GM18508 (cell line): ENCODE data around the gene KIF26A.

Experiments
- ATAC-seq: cut with Tn5 transposase; IDR thresholded peaks from one replicate; pipeline ENCODE4 v1.9.1; 2021; ENCODE audit warnings: moderate number of reproducible peaks; ENCODE audit not compliant: insufficient read depth, unreplicated experiment

Gene KIF26A

DNA sequence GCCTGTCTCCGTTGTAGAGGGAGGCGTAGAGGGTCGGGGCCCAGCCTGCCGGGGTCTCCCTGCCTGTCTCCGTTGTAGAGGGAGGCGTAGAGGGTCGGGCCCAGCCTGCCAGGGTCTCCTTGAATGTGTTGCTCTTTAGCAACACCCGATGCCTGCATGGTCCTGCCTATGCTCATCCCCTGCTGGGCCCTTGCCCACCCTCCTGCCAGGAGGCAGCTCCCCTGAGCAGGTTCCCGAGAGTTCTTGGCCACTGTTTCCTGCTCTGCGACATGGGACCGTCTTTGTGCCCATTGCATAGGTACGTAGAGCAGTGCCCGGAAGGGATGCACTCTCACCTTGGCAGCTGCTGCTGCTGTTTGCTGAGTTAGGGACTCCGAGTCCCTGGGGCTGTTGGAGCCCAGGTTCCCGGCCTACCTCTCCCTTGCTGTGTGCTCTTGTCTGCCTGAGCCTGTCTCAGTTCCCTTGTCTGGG lies 3.3 kb downstream of the KIF26A start:
- no peak for ATAC-seq

DNA sequence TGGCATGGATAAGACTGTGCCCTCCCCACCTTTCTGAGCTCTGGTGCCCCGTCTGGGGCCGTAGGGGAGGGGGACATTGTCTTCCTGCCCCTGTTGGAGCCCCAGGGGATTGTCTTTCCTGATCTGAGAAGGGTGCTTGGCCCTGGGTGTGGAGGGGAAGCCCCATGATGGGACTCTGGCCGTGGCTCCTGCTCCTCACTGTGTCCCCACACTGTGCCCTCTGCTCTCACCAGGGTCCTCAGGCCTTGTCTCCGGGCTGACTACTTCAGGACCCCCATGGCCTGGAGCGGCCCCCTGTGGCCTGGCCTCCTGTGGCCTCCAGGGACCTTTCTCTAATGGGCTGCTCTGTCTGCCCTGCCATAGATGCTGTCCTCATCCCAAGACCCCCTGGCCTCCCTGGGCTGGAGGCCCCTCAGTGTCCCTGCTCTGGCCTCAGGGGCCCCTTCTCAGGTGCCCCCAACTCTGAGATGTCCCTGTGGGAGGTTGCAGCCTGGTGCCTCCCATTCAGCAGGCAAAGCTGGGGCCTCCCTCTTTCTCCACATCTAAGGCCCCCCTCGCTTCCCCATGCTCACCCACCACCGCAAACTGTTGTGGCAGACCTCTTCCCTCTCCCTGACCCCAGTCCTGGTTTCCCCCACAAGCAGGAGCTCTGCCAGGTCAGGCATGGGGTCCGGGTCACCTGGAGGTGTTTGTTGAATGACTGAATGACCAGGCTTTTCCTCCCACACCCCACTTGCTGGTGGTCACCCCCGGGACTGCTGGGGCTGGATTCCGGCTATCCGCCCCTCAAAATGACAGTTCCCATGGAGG lies 4.0 kb downstream of the KIF26A start:
- no peak for ATAC-seq

GRCh38 chr14:104142946-104143470 lies 4.6 kb downstream of the KIF26A start:
- no peak for ATAC-seq

- no peak for ATAC-seq
These were observed 5.4 kb downstream of the KIF26A start for GRCh38 chr14:104143521-104144452.

DNA sequence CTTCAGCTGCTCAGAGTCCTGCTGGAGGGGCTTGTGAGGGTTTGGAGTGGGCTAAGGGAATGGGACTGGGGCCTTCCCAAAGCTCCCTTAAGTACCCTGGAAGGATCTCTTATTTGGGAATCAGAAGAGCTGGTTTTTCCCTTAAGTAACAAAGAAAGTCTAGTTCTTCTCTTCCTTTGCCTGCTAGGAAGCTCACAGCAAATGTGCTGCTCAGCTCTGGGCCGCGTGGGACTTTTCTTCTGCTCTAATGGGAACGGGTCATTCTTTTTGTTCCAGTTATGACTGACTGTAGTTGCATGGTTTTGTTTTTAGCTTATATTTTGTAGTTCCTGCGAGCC lies 6.0 kb downstream of the KIF26A start:
- ATAC-seq, result no peak

DNA sequence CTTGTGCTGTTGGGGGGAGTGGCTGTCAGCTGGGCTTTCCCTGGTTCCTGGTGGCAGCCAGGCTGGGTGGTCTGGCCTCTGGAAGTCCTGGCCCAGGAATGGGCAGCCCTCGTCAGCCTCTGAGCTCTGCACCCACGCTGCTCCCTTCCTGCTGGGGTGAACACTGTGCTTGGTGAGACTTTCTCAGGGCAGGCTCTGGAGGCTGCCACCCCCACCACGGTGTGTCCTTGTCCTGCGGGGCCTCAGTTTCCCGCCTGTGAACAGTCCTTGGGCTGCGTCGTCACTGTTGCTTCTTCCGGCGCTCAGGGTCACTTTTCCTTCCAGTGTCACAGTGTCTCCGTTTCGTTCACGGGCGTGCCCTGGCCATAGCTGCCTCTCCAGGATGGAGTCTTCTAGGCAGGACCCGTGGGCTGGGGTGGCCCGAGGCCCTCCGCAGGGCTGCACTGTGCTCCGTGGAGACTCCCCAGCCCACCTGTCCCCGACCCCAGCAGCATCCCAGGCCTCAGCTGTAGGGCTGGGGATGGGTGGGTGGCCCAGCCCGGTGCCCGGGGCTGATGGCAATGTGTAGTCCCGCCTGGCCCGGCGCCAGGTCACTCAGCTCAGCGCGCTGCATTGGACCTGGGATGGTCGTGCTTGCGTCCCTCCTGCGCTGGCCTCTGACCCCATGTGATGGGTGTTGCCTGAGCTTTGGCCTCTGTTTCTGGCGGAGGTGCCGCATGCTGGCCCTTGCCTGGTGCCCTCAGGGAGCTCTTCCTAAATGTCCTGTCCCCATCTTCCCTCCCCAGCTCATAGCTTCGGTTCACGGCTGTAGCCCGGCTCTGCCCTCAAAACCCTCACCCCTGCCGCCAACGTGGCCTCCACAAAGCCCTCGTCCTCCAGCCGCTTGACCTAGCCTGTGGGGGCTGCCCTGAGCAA lies 6.8 kb downstream of the KIF26A start:
- ATAC-seq, result no peak

DNA sequence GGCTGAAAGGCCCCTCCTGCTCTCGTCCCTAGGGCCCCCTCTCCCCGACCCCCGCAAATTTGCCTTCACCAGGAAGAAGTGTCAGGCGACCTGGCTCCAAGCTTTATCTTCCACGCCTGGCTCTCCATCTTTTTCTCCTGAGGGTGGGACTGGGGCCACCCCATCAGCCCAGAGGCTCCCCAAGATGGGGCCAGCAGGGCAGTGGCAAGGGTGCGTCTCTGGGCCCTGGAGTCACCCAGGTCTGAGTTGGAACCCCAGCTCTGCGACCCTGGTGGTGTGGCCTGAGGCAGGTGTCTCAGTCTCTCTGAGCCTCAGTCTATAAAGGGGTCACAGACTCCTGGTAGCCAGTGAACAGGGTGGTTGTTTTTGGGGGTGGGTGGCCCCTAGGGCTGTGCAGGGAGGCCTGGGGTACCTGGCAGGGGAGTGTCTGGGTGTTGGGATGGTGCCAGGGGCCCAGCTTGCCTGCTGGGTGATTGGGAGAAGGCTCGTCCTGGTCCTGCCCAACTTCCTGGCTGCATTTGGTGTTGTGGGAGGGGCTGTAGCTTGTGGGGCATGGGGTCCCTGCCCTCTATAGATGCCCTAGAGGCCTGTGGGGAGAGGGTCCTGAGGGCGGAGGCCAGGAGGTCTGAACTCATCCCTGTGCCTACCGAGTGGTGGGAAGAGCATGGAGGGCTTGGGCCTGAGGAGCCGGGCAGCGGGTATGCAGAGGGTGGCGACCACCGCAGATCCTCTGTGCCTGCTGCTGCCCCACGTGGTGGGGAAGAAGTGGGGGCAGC lies 7.6 kb downstream of the KIF26A start:
- no peak for ATAC-seq

DNA sequence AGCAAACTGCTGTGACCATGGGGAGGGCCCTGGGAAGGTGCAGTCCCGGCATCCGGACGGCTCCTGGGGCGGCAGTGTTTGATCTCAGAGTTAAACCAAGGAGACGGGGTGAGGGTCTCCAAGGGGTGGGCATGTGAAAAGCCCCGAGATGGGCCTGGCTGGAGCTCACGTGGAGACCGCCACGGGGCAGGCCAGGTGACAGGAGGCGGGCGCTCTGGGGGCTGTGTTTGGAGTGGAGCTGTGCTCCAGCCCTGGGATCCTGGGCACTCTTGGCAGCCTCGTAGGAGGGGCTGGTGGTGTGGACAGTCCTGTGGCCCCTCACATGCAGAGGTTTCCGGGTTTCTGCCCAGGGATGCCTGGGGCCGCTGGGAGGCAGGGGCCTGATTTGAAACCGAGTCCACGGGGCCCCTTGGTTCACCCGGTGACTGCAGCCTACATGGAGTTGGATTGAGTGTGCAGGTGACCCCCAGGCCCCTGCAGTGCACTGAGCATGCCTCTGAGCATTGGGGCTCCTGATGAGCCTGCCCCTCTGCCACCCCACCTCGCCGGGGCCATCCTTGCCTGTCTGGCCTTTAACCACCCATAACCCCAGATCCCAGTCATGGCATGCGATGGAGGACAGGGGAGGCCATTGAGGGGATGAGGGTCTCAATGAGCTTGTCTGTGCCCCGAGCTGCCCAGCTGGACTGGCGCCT lies 8.4 kb downstream of the KIF26A start:
- ATAC-seq, result no peak

DNA sequence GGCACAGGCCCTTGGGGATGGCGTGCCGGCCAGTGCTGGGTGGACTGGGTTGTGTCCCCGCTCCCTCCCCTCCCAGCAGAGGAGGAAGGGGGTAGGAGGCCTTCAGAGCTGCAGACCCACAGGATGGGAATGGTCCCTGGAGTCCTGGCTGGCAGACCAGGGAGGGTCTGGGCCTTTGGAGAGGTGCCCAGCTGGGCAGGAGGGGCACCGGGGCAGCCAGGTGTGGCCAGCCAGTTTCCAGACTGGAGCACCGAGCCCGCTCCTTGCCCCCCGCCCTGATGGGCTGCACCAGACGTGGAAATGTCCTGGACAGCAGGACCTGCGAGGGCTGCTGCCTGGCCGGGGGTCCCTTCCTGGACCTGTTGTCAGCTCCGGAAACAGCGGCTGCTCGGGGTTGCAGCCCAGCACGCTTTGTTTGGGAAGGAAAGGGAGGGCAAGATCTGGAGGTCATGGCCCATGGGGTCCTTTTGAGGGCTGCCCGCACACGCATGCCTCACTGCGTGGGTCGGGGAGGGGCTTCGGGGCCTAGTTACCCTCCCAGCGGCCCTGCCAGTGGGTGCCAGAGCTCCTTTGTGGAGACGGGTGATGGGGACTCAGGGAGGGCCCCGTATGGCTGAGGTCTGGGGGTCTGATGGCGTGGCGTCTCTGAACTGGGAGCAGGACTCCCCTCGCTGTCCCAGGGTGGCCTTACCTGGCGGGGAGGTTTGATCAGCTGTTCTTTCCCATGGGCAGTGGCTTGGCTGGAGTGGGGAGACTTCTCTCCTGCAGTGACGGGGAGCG lies 9.1 kb downstream of the KIF26A start:
- no peak for ATAC-seq

GRCh38 chr14:104148433-104149277 lies 10.3 kb downstream of the KIF26A start:
- no peak for ATAC-seq

- no peak for ATAC-seq
These were observed 10.8 kb downstream of the KIF26A start for GRCh38 chr14:104149278-104149595.

DNA sequence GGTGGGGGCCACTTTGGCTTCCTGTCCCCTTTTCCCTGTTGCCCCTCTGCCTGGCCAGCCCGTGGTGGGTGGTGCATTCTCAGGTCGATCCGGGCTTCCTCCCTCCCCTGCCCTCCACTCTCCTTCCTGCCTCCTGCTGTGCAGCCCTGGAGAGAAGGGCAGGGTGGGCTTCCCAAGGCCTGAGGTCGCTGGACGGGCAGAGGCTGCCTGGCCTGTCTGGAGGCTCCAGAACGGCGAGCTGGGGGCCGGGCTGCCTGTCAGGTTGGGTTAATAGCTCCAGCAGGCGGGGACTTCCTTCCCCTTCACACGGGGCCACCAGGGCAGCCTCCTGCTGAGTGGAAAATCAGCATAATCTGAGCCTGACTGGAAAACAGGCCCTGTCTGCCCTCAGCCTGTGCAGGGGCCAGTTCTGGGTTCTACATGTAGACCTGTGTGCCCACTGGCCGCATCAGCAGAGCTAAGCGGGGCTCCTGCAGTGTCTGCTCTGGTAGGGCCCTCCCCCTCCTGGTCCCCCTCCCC lies 11.3 kb downstream of the KIF26A start:
- no peak for ATAC-seq

DNA sequence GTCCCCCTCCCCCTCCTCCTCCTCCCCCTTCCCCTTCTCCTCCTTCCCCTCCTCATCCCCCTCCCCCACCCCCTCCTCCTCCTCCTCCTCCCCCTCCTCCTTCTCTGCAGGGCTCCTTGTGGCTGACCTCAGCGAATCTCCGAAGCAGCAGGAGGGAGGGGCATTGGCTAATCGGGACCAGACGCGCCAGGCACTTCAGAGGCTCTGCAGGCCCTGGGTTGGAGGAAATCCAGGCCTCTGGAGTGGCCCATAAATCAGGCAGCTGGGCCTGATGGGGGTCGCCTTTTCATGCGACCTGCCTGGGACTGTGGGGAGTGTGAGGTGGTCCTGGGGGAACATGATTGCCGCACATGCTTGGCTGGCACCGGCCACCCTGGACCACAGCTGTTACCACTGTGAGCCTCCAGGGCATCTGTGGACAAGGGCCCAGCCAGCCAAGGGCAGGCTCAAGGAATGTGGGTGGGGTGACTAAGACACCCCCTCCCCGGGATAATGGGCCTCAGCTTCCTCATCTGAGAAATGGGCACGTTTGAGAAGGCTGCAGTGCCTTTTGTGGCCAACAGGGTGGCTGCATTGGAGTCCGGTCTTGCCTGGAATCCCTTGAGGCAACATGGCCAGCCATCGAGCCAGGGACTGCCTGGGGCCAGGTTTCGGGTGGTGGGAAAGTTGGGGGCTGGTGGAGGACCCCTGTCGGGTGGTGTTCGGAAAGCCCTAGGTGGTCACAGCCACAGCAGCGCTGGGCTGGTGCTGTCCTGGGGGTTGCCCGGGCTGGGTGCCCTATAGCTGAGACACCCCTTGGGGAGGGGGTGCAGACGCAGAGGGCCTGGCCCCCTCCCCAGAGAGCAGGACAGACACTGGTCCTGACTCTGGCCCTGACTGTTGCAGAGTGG lies 12.0 kb downstream of the KIF26A start:
- no peak for ATAC-seq

DNA sequence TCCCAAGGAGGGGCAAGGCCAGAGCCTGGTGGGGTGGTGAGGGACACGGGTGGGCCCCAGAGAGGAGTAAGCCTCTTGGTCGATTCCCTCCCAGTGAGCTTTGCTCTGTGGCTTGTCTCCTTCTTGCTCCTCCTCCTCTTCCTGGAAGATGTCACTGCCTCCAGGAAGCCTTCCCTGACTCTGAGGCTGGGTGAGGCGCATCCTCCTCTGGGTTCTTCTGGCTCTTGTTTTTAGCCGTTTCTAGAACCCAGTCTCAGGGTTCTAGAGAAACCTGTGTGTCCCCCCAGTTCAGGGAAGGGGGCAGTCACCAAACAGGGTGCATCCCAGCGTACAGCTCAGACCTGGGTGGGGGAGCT lies 12.6 kb downstream of the KIF26A start:
- no peak for ATAC-seq

DNA sequence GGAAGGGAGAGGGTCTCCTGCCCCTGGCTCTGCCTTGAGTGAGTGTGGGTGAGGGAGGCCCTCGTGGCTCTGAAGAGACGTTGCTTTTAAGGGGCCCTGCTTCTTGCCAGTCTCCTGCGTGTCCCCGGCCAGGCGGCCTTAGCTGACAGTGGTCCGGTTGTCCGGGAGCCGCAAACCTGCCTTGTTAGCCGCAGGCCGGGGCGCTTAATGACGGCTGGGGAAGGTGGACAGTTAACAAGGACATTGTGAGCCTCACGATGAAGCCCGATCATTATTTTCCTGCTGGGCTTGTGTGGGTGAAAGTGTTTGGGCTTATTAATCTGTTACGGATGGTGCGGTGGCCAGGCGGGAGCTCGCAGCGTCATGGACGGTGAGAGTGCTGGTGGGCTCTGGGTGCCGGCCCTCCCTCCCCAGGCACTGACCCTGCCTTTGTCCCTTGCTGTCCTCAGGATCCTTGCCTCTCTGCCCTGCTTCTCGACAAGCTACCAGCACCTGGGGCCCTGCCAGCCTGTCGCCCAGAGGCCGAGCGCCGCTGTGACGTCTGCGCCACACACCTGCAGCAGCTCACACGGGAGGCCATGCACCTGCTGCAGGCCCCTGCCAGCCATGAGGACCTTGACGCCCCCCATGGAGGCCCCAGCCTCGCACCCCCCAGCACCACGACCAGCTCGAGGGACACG lies 13.3 kb downstream of the KIF26A start:
- no peak for ATAC-seq

DNA sequence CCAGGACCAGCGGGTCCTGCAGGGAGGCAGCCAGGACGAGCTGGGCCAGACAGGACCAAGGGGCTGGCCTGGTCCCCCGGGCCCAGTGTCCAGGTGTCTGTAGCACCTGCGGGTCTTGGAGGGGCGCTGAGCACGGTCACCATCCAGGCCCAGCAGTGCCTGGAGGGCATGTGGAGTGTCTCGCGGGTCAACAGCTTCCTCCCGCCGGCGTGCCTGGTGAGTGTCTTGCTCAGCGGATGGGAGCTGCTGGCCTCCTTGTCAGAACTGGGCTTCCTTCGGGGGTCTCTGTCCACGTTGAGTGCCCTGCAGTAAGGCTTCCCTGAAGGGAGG lies 13.8 kb downstream of the KIF26A start:
- no peak for ATAC-seq
